GM18867 (cell line): Measurements from ENCODE around the gene SLC46A1.
"Not testable (repeated sequence)": the region's sequence is repeated elsewhere in the genome, so short reads cannot be mapped to it uniquely, and the experiment has no call there.

Experiments used
- ATAC-seq: cut with Tn5 transposase; IDR thresholded peaks from one replicate; pipeline ENCODE4 v1.9.1; 2021; ENCODE audit warnings: mild to moderate bottlenecking, moderate library complexity; ENCODE audit not compliant: unreplicated experiment

SLC46A1 gene

DNA sequence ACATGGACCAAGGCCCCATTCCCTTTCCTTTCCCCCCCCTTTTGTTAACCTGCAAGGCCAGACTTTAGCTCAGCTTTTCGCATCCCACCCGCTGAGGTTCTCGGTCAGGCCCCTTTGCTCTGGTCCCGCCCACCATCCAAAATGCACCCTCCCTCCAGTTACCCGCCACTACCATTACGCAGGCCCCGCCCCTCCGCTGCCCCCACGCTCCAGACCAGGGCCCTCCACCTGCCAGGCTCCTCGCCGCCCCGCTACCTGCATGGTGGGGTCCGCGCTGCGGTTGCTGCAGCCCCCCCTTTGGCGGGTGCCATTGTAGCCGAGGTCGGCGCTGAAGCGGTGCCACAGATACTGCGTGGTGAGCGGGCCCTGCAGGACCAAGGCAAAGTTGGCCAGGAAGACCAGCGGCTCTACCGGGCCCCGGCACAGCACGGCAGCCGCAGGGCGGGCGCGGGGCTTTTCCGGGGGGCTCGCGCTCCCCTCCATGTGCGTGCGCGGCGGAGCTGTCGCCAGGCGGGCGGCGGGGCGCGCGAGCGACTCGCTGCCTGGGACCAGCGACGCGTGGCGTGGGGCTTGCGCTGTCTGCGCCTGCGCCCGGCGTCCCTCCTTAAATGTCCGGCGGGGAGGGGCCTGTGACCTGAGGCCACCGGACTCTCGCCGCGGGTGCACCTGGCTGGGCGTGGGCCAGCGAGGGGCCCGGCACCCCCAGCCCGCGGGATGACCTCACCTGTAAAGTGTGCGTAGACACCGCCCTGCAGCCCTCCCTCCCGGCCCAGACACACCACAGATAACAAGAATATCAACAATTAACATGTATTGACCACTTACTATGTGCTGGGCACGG is at the start of gene SLC46A1:
Gene SLC46A1, minus strand, starts transcription at position 581 of the 841 bp plus-strand sequence. Its CDS starts 98 bp downstream, at position 483.
- peak; percentile 74 for ATAC-seq

DNA sequence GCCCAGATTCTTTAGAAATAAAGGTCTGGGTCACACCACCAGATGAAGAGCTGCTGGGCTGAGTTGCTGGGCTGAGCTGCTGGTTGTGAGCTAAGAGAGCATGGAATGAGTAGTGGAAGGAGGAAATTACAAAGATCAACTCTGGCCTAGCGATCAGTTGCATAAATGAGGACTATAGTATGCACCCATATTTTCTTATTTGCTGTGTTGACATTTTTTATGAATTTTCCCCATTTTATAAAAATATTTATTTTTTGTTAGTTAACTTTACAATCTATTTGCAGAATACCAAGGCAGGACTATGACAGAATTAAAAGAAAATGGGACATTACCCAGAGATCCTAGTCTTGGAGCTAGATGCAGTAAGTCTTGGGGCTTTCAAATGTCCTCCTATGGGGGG is 43.8 kb upstream of the SLC46A1 start:
- ATAC-seq, result no peak

GRCh38 chr17:28447396-28447760 is 41.4 kb upstream of the SLC46A1 start:
- ATAC-seq, result no peak

- ATAC-seq, result no peak
Measured at GRCh38 chr17:28446716-28447395, 40.8 kb upstream of the SLC46A1 start.

DNA sequence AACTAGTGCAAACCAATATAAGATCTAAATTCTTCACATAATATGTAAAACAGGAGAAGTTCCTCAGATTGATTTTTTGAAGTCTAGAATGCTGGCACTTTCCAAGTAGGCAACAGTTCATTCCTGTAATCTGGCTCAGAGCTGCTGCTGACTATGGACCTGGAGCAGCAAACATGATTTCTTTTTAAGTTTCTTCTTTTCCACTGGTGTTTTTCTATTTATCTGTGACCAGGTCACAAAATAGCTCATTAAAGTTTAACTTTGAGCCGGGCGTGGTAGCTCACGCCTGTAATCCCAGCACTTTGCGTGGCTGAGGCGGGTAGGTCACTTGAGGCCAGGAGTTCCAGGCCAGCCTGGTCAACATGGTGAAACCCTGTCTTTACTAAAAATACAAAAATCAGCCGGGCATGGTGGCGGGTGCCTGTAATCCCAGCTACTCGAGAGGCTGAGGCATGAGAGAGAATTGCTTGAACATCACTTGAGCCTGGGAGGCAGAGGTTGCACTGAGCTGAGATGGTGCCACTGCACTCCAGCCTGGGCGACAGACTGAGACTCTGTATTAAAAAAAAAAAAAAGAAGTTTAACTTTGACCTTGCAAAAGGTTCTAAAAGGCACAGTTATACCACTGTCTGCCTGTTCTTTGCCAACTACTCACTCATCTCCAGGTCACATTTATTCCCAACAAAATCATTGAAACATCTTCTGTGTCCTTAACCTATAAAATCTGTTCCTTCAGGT is 38.1 kb upstream of the SLC46A1 start:
- no peak for ATAC-seq

DNA sequence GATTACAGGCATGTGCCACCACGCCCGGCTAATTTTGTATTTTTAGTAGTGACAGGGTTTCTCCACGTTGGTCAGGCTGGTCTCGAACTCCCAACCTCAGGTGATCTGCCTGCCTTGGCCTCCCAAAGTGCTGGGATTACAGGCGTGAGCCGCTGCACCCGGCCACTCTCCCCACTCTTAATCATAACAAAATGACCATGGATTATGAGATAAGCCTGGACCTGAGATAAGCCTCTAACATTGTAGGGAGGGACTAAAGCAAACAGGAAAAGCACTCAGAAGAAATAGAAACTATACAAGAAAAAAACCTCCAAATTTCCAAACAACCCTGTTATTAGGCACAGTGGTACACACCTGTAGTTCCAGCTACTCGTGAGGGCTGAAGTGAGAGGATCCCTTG is 28.3 kb upstream of the SLC46A1 start:
- ATAC-seq, result not testable (repeated sequence)

- no peak for ATAC-seq
Measured at GRCh38 chr17:28433721-28434120, 27.7 kb upstream of the SLC46A1 start.

DNA sequence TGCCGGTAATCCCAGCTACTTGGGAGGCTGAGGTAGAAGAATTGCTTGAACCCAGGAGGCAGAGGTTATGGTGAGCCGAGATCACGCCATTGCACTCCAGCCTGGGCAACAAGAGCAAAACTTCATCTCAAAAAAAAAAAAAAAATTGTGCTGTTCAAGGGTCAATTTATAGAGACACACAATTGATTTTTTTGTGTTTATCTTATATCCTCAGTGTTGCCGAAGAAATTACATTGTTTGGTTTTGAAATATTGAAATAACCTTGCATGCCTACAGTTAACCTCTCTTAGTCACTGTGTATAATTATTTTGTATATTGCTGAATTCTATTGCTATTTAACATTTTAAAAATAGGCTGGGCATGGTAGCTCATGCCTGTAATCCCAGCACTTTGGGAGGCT is 22.0 kb upstream of the SLC46A1 start:
- ATAC-seq, result not testable (repeated sequence)

- no peak for ATAC-seq
Measured at GRCh38 chr17:28427371-28427770, 21.4 kb upstream of the SLC46A1 start.

DNA sequence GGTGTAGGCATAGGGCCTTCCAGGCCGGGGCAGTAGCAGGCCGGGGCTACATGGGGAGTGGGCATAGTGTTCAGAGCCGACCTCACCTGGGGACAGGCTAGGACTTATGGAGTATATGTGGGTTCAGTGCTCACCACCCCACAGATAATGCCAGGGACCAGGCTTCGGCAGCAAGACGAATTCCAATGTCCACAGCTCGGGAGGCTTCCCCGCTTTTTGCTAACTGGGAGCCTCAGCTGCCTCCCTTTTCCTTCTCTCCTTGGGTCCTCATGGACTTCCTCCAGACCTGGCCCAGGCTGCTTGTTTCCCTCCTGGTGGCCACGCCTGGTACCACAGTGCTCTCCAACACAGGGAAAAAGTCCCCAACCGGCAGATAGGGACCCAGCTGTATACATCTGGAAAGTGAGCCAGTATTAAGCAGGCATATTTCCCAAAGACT is 20.1 kb upstream of the SLC46A1 start:
- no peak for ATAC-seq

DNA sequence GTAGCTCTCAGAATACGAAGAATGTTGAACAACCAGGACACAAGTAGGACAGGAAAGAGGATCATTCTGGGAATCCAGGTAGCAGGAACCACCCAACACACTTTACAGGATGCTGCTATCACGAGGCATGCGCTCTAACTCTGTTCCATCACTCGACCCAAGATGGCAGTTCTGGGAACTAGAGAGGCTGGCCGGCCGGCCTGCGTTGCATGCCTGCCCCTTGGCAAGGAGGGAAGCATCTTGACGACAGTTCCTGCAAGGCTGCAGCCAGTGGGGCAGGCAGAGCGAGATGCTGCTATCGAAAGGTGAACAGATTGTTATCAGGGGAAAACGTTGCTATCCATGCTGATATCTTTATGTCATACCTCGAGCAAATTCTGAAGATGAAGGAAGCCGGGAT is 19.2 kb upstream of the SLC46A1 start:
- ATAC-seq, result no peak

GRCh38 chr17:28421787-28422305 is 15.8 kb upstream of the SLC46A1 start:
- no peak for ATAC-seq

GRCh38 chr17:28416703-28417311 is 10.8 kb upstream of the SLC46A1 start:
- peak; percentile 40 for ATAC-seq

GRCh38 chr17:28415886-28416285 is 9.9 kb upstream of the SLC46A1 start:
- no peak for ATAC-seq

GRCh38 chr17:28413804-28414203 is 7.8 kb upstream of the SLC46A1 start:
- ATAC-seq, result no peak

GRCh38 chr17:28412099-28412498 is 6.1 kb upstream of the SLC46A1 start:
- ATAC-seq, result no peak

DNA sequence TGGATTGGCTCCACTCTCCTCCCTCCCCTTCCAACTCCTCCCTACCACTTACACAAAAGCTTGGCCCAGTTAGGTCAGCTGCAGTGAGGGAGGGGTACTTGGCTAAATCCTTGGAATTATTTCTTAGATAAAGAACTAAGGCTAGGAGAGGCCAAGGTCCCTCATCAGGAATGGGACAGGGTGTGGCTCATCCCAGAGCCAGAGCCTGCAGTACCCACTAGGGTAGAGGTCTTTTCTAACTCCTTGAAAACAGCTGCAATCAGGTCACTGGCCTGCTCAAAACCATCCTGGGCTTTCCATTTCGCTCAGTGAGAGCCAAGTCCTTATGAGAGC is 1.9 kb upstream of the SLC46A1 start:
- ATAC-seq, result no peak

GRCh38 chr17:28407130-28407973 is 1.3 kb upstream of the SLC46A1 start:
- ATAC-seq, result no peak

DNA sequence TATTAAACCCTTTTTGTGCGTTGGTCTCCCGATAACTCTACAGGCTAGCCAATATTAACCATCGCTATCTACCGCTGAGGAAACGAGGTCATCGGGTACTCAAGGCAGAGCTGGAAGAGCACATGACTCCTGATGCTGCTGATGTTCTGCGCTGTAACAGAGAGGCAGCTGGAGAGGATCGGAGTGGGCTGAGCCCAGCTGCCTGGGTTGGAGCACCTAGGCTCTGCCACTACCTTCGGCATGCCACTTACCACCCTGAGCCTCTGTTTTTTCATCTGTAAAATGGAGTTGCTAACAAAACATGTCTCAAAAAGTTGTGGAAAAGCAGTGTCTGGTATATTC is 432 bp upstream of the SLC46A1 start:
- no peak for ATAC-seq
